ENCODE data around the gene PHKG1.
"Not testable (repeated sequence)": the region's sequence is repeated elsewhere in the genome, so short reads cannot be mapped to it uniquely, and the experiment has no call there.

PHKG1 gene

DNA sequence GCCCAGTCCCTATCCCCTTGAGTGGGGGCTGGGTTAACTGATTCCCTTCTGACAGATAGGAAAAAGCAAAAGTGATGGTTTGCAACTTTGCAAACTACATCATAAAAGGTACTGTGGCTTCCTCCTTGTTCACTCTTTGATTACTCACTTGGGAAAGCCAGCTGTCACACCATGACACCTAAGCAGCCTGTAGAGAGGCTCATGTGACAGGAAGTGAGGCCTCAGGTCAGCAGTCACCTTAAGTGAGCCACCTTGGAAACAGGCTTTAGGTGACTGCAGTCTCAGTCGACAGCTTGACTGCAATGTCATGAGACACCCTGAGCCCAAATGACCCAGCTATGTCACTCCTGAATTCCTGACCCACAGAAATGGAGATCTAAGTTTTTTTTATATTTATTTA lies 17.9 kb upstream of the PHKG1 start:
- TF ChIP-seq, protein P1, sequence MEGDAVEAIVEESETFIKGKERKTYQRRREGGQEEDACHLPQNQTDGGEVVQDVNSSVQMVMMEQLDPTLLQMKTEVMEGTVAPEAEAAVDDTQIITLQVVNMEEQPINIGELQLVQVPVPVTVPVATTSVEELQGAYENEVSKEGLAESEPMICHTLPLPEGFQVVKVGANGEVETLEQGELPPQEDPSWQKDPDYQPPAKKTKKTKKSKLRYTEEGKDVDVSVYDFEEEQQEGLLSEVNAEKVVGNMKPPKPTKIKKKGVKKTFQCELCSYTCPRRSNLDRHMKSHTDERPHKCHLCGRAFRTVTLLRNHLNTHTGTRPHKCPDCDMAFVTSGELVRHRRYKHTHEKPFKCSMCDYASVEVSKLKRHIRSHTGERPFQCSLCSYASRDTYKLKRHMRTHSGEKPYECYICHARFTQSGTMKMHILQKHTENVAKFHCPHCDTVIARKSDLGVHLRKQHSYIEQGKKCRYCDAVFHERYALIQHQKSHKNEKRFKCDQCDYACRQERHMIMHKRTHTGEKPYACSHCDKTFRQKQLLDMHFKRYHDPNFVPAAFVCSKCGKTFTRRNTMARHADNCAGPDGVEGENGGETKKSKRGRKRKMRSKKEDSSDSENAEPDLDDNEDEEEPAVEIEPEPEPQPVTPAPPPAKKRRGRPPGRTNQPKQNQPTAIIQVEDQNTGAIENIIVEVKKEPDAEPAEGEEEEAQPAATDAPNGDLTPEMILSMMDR (conservative IDR thresholded peaks at IDR 0.05; ENCODE audit: low read length) = no peak
- H3K4me3 ChIP-seq (ENCODE audit: low read length) = no peak overlapping the region
- no peak for DNase-seq (ENCODE audit: low read depth)

- no peak for DNase-seq (ENCODE audit: low read depth)
- TF ChIP-seq, protein P1 (conservative IDR thresholded peaks at IDR 0.05; ENCODE audit: low read length) = no peak
- H3K4me3 ChIP-seq (ENCODE audit: low read length) = no peak overlapping the region
Measured at GRCh38 chr7:56107954-56108258, 15.2 kb upstream of the PHKG1 start.

DNA sequence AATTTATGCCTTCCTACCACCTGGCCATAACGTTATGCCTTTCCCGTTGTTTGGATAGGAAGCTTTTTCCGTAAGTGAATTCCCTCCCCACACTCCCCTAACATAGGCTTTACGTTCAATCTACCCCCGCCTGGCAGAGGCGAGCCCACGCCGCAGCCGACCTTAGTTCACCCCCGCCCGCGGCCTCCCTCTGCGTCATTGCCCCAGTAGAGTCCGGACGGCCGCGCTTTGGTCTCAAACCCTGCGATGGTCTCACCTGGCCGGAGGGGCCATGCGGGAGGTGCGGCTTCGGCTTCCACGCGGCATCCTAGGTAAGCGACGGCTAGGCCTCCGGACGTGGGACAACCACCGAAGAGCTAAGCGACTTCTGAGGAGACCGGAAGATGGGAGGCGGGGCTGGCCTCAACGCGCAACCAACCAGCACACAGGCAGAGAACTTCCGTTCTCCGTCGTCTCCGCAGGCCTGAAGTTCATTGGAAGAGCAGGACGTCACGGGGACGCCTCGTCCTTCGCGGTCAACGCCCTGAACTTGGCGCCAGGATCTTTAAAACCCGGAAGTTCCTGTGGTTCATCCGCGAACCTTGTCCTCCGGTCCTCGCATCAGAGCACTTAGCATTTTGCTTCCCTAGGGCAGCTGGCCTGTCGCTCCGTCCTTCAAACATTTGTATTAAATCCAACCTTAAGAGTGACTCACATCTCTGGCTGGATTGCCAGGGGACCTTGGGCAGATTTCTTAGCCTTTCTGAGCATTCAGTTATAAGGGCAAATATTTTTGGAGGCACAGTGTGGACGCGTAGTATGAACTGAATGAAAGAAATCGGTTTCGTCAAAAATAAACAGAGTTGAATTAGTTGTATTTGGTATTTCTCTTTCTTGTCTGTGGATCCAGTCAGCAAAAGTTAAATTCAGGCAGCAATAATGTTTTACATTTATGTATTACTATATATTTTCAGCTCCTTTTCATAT lies 13.6 kb upstream of the PHKG1 start, which contains the start of gene CHCHD2:
CHCHD2 (minus strand) TSS at position 369 of the 966 bp plus-strand sequence; CDS start at position 306, 63 bp downstream.
- H3K4me3 ChIP-seq (ENCODE audit: low read length) = peak within 1 kb of the TSS; percentile 95
- DNase-seq (ENCODE audit: low read depth) = peak; percentile 99

DNA sequence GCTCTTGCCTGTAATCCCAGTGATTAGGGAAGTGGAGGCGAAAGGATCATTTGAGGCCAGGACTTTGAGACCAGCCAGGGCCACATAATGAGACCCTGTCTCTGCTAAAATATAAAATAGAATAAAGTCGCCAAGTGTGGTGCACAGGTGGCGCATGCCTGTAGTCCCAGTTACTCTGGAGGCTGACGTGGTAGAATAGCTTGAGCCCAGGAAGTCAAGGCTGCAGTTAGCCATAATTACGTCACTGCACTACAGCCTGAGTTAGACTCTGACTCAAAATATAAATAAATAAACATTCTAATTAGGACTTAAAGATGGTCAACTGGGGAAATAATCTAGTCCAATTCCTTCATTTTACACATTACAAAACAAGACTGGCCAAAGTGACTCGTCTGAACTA lies 12.8 kb upstream of the PHKG1 start:
- TF ChIP-seq, protein P1 (conservative IDR thresholded peaks at IDR 0.05; ENCODE audit: low read length) = no peak

More for the DNA sequence above, 13.6 kb upstream of the PHKG1 start, which contains the start of gene CHCHD2:
- TF ChIP-seq, protein P1 (conservative IDR thresholded peaks at IDR 0.05; ENCODE audit: low read length) = no peak

GRCh38 chr7:56104138-56104537 lies 11.4 kb upstream of the PHKG1 start:
- not testable (repeated sequence) for H3K4me3 ChIP-seq (ENCODE audit: low read length); DNase-seq (ENCODE audit: low read depth)

More for the DNA sequence above, 12.8 kb upstream of the PHKG1 start:
- DNase-seq (ENCODE audit: low read depth) = peak; percentile 71
- peak overlapping the region; percentile 95 for H3K4me3 ChIP-seq (ENCODE audit: low read length)

DNA sequence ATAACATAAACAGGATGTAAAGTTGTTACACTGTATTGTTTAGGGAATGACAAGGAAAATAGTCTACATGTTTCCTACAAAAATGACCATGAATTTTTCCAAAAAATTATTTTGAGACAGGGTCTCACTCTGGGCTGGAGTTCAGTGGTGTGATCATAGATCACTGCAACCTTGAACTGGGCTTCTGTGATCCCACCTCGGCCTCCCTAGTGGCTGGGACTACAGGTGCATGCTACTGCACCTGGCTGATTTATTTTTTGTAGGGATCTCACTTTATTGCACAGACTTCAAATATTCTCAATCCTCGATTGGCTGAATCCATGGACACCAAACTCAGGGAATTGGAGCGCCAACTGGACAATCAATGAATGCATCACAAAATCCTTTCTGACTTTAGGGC lies 6.9 kb upstream of the PHKG1 start:
- no peak overlapping the region for H3K4me3 ChIP-seq (ENCODE audit: low read length)
- no peak for DNase-seq (ENCODE audit: low read depth)
- TF ChIP-seq, protein P1 (conservative IDR thresholded peaks at IDR 0.05; ENCODE audit: low read length) = no peak

- not testable (repeated sequence) for DNase-seq (ENCODE audit: low read depth); H3K4me3 ChIP-seq (ENCODE audit: low read length)
Measured at GRCh38 chr7:56098187-56099008, 5.6 kb upstream of the PHKG1 start.

Data from AG10803 (cell line).